Spleen (tissue), 11 donors: ENCODE data around the gene LRMDA. TPM values are rescaled to one million over a fixed set of nuclear protein-coding genes. Genes with fewer than 3 reads are reported as not detected.

Experiments
- DNase-seq: peaks from one replicate; pipeline ENCODE4 v3.0.0-alpha.2; 2020
- H3K27ac ChIP-seq, 8 donors: fragments of 200-600 bp; sonication (generic) in 7 of 8; 1 replicate in 4 of 8; 2 replicates in 4 of 8; pipeline versions ENCODE4 v1.5.0 to v1.8.0; 2016 to 2021; ENCODE audit warnings: inconsistent platforms in 4 of 8, mild to moderate bottlenecking in 4 of 8, moderate library complexity in 1 of 8
- H3K27me3 ChIP-seq, 7 donors: fragments of 200-600 bp; sonication (generic) in 6 of 7; replicated peaks in 1 of 7; 1 replicate in 4 of 7; 2 replicates in 3 of 7; pipeline versions ENCODE4 v1.5.0 to v1.8.0; 2016 to 2021; ENCODE audit warnings: inconsistent platforms in 3 of 7, mild to moderate bottlenecking in 1 of 7
- H3K36me3 ChIP-seq, 6 donors: fragments of 200-600 bp; sonication (generic) in 5 of 6; 1 replicate in 4 of 6; 2 replicates in 2 of 6; pipeline versions ENCODE4 v1.5.0 to v1.8.0; 2016 to 2021; ENCODE audit warnings: inconsistent platforms in 2 of 6
- H3K4me1 ChIP-seq, 6 donors: fragments of 200-600 bp; sonication (generic) in 5 of 6; 1 replicate in 3 of 6; 2 replicates in 3 of 6; pipeline versions ENCODE4 v1.5.0 to v1.8.0; 2016 to 2021; ENCODE audit warnings: inconsistent platforms in 3 of 6
- H3K4me3 ChIP-seq, 8 donors: fragments of 200-600 bp; sonication (generic) in 7 of 8; 1 replicate in 4 of 8; 2 replicates in 4 of 8; pipeline versions ENCODE4 v1.5.0 to v1.8.0; 2016 to 2021; ENCODE audit warnings: inconsistent platforms in 4 of 8, mild to moderate bottlenecking in 4 of 8, moderate library complexity in 2 of 8
- H3K9me3 ChIP-seq, 8 donors: fragments of 200-600 bp; sonication (generic) in 7 of 8; 1 replicate in 4 of 8; 2 replicates in 4 of 8; pipeline versions ENCODE4 v1.5.0 to v1.8.0; 2016 to 2021; ENCODE audit warnings: inconsistent platforms in 4 of 8
- CTCF ChIP-seq, 11 experiments: fragments of 200-600 bp in 7 of 11; fragments of 450-650 bp in 4 of 11; sonication (generic) in 4 of 11; IDR thresholded peaks in 8 of 11; conservative IDR thresholded peaks in 3 of 11; 1 replicate in 7 of 11; 2 replicates in 4 of 11; pipeline versions ENCODE4 v1.4.0 to v1.8.0; 2016 to 2021; ENCODE audit warnings: antibody characterized with exemption in 11 of 11, inconsistent platforms in 4 of 11, mild to moderate bottlenecking in 1 of 11
- POLR2A ChIP-seq, 3 donors: fragments of 450-650 bp; IDR thresholded peaks; one replicate each; pipeline ENCODE4 v1.5.1; 2017; ENCODE audit warnings: antibody characterized with exemption in 3 of 3, mild to moderate bottlenecking in 1 of 3
- POLR2AphosphoS5 ChIP-seq, 3 donors: sonication (generic); formaldehyde crosslinking; IDR thresholded peaks; one replicate each; pipeline ENCODE4 v1.5.1; 2017; ENCODE audit warnings: antibody characterized with exemption in 3 of 3
- WGBS, 5 donors: extraction: QIAGEN DNeasy Blood & Tissue Kit in 3 of 5; methylation state at CpG; one replicate each; pipeline versions ENCODE4 v1.1.5 to v1.1.7; 2013 to 2018; 5-methylcytosine and 5-hydroxymethylcytosine counted together
- intact Hi-C: fragments of 100-400 bp; cut with DNase I; formaldehyde crosslinking; loops from one replicate; pipeline ENCODE4 v1.15.0; 2023; ENCODE audit warnings: low total_unique reads
- polyA plus RNA-seq, 3 donors: library from polyadenylated mRNA; stranded (reverse); fragments of 200-250 nt; gene quantifications; one replicate each; pipeline ENCODE4 v1.2.1, GENCODE V29; 2013
- total RNA-seq, 7 donors: library from RNA; depleted of rRNA in 3 of 7; stranded (reverse); fragments of >200 nt in 3 of 7; fragmentation: NEBNext Ultra II Directional in 4 of 7; extraction: Animal tissue kit (Norgen Biotek cat#: 25700) in 4 of 7; gene quantifications; one replicate each; pipeline versions ENCODE4 v1.1.0 to v1.2.1, GENCODE V29; 2016 to 2021
- donor health status: healthy with polysubstance abuse.
- donor health status: DM: no; HTN: no; CAD: no; lungs with moderate emphysema.
- donor health status: DM: no; HTN: no; CAD: no.
- donor health status: Bipolar disorder and iron deficiency.
- donor health status: healthy.
- donor health status: DM: no; HTN: no; CAD: no.
- donor health status: DM: yes; HTN: yes; CAD: no.

Gene LRMDA
- total and polyA plus RNA-seq, 10 donors = 7.3 to 46.6 (median 28.2) TPM

GRCh38 chr10:75475460-75476182 is 44.2 kb downstream of the LRMDA start:
- Histone ChIP-seq H3K27me3 (no peaks in the 10 kb centered on the region), H3K9me3 (peaks cover 0 to 6% (median 0%) of the 10 kb centered on the region in 8 donors), H3K4me1 (peaks cover 0 to 7% (median 0%) of the 10 kb centered on the region in 6 donors), H3K4me3 (no peak overlapping the region), H3K27ac (no peak overlapping the region), H3K36me3 (no peaks in the 10 kb centered on the region)
- DNase-seq = no peak
- TF ChIP-seq POLR2A (IDR thresholded peaks at IDR 0.05) = no peak
- TF ChIP-seq POLR2AphosphoS5 (IDR thresholded peaks at IDR 0.05) = no peak
- TF ChIP-seq CTCF (IDR thresholded peaks at IDR 0.05 in 8 of 11, conservative IDR thresholded peaks at IDR 0.05 in 3 of 11) = no peak
- 76 to 87% (median 83%) methylated on average over 7 of the region's 7 CpGs for WGBS, 5 donors
- intact Hi-C loops = no loop called here

GRCh38 chr10:75476569-75476968 is 45.1 kb downstream of the LRMDA start:
- H3K9me3 ChIP-seq = peaks cover 0 to 6% (median 0%) of the 10 kb centered on the region in 8 donors
- H3K4me1 ChIP-seq = peaks cover 0 to 7% (median 0%) of the 10 kb centered on the region in 6 donors

GRCh38 chr10:75476985-75477384 is 45.6 kb downstream of the LRMDA start:
- intact Hi-C loops = no loop called here
- TF ChIP-seq CTCF (IDR thresholded peaks at IDR 0.05 in 8 of 11, conservative IDR thresholded peaks at IDR 0.05 in 3 of 11) (no peak), POLR2AphosphoS5 (IDR thresholded peaks at IDR 0.05) (no peak), POLR2A (IDR thresholded peaks at IDR 0.05) (no peak)
- no peak for DNase-seq
- no peak overlapping the region for H3K4me3 ChIP-seq
- WGBS, 5 donors = 96 to 99% (median 97%) methylated on average over 3 of the region's 3 CpGs
- peaks cover 0 to 6% (median 0%) of the 10 kb centered on the region in 8 donors for H3K9me3 ChIP-seq
- H3K4me1 ChIP-seq = peaks cover 0 to 7% (median 0%) of the 10 kb centered on the region in 6 donors
- no peak overlapping the region for H3K27ac ChIP-seq
- H3K36me3 ChIP-seq = no peaks in the 10 kb centered on the region
- no peaks in the 10 kb centered on the region for H3K27me3 ChIP-seq

More at GRCh38 chr10:75476569-75476968, 45.1 kb downstream of the LRMDA start:
- no peaks in the 10 kb centered on the region for H3K27me3 ChIP-seq
- no peak overlapping the region for H3K27ac ChIP-seq
- H3K4me3 ChIP-seq = no peak overlapping the region
- intact Hi-C loops = no loop called here
- no peak for TF ChIP-seq POLR2A (IDR thresholded peaks at IDR 0.05)
- TF ChIP-seq CTCF (IDR thresholded peaks at IDR 0.05 in 8 of 11, conservative IDR thresholded peaks at IDR 0.05 in 3 of 11) = no peak
- TF ChIP-seq POLR2AphosphoS5 (IDR thresholded peaks at IDR 0.05) = no peak
- no peaks in the 10 kb centered on the region for H3K36me3 ChIP-seq
- DNase-seq = no peak

GRCh38 chr10:75477680-75478079 is 46.3 kb downstream of the LRMDA start:
- 72 to 92% (median 88%) methylated on average over 4 of the region's 4 CpGs for WGBS, 5 donors
- Histone ChIP-seq H3K4me1 (peaks cover 0 to under 1% (median 0%) of the 10 kb centered on the region in 6 donors), H3K27me3 (no peaks in the 10 kb centered on the region), H3K4me3 (no peak overlapping the region), H3K9me3 (peaks cover 0 to 6% (median 0%) of the 10 kb centered on the region in 8 donors), H3K27ac (no peak overlapping the region), H3K36me3 (no peaks in the 10 kb centered on the region)
- TF ChIP-seq POLR2A (IDR thresholded peaks at IDR 0.05) (no peak), CTCF (IDR thresholded peaks at IDR 0.05 in 8 of 11, conservative IDR thresholded peaks at IDR 0.05 in 3 of 11) (no peak), POLR2AphosphoS5 (IDR thresholded peaks at IDR 0.05) (no peak)
- no peak for DNase-seq
- intact Hi-C loops = no loop called here
